ENCODE measurements around the gene OR5K4. TPM values are rescaled to one million over a fixed set of nuclear protein-coding genes. Genes with fewer than 3 reads are reported as not detected.

Gene OR5K4
- total RNA-seq, 1 donor from 2014 or later, result not detected

DNA sequence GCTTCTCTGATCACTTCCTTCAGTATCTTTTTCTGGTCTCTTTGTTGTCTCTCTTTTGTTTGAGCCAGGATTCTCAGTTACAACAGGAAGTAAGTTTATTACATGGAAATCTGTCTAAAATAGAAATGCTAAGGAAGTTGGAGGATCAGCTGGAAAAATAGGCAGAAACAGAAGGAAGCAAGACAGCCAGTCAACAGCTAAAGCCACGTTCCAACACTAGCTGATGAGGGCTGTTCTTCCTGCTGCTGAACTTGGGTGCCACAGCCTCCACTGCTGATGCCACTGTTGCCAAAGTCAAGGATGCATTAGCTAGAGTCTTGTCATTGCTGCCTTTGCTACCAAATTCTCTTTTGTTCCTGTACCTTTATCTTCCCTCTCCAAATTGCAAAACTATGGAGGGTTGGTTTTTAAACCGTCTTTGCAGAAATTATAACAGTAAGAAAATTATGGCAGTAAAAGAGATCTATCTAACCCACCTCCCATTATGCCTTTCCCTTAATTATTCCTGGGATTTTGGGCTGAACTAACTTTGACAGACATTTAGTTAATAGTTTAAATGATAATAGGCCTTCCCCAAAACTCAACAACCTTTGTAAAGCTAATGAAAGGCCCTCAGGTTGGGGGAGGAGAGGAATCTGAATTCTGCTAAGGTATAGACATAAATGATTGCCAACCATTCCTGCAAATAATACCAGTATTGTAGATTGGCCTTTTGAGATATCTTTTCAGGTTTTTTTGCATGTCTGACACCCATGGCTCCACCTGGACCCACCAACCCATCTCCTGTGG, 27.4 kb upstream of the OR5K4 start:
- Mint-ChIP-seq H3K4me3 (ENCODE audit: low read depth) (no peak overlapping the region), H3K27ac (no peak overlapping the region), H3K36me3 (ENCODE audit: insufficient read depth) (no peaks in the 10 kb centered on the region), H3K27me3 (peaks cover 10% of the 10 kb centered on the region), H3K4me1 (ENCODE audit: low read depth) (peaks cover 5% of the 10 kb centered on the region), H3K9me3 (ENCODE audit: low read depth) (no peaks in the 10 kb centered on the region)
- TF ChIP-seq, protein P1, sequence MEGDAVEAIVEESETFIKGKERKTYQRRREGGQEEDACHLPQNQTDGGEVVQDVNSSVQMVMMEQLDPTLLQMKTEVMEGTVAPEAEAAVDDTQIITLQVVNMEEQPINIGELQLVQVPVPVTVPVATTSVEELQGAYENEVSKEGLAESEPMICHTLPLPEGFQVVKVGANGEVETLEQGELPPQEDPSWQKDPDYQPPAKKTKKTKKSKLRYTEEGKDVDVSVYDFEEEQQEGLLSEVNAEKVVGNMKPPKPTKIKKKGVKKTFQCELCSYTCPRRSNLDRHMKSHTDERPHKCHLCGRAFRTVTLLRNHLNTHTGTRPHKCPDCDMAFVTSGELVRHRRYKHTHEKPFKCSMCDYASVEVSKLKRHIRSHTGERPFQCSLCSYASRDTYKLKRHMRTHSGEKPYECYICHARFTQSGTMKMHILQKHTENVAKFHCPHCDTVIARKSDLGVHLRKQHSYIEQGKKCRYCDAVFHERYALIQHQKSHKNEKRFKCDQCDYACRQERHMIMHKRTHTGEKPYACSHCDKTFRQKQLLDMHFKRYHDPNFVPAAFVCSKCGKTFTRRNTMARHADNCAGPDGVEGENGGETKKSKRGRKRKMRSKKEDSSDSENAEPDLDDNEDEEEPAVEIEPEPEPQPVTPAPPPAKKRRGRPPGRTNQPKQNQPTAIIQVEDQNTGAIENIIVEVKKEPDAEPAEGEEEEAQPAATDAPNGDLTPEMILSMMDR (IDR thresholded peaks at IDR 0.05; ENCODE audit: unreplicated experiment), result no peak
- no peak for DNase-seq (ENCODE audit: low spot score, unreplicated experiment)

DNA sequence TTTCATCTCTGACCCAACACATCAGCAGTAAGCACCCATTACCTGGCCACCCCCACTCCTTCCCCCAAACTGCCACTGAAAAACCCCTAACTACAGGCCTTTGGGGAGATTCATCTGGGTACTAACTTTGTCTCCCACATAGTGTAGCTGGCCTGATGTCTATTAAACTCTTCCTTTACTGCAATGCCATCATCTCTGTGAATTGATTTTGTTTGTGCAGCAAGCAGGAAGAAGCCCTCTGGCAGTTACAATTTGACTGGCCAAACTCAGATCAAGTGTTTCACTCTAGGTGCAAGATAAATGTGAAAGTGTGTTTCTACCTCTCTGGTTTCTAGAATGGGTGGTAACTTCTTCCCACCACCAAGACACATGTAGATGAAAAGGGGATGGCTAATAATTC, 26.7 kb upstream of the OR5K4 start:
- Mint-ChIP-seq H3K27ac (no peak overlapping the region), H3K4me1 (ENCODE audit: low read depth) (peaks cover 5% of the 10 kb centered on the region), H3K27me3 (peaks cover 16% of the 10 kb centered on the region), H3K36me3 (ENCODE audit: insufficient read depth) (no peaks in the 10 kb centered on the region), H3K4me3 (ENCODE audit: low read depth) (no peak overlapping the region), H3K9me3 (ENCODE audit: low read depth) (no peaks in the 10 kb centered on the region)
- TF ChIP-seq, protein P1 (IDR thresholded peaks at IDR 0.05; ENCODE audit: unreplicated experiment), result no peak
- no peak for DNase-seq (ENCODE audit: low spot score, unreplicated experiment)

DNA sequence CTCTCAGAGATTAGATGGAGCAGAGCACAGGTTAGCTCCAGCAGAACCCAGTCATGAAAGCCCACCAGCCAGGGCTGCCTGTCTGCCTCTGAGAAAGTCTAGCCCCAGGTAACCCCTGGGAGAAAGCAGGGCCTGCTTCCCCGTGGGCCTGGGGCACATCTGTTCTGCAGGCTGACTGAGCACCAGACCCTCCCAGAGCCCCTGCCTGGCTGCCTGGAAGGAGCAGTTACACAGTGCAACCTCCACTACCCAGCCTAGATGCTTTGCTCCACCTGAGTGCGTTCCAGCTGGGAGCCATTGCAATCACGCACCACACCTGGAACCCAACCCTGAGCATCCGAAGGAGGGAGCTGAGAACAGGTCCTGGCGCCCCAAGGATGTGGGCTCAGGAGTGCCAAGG, 24.7 kb upstream of the OR5K4 start:
- no peak overlapping the region for H3K4me3 Mint-ChIP-seq (ENCODE audit: low read depth)
- H3K4me1 Mint-ChIP-seq (ENCODE audit: low read depth), result peaks cover 5% of the 10 kb centered on the region
- no peak for DNase-seq (ENCODE audit: low spot score, unreplicated experiment)
- H3K36me3 Mint-ChIP-seq (ENCODE audit: insufficient read depth), result no peaks in the 10 kb centered on the region
- TF ChIP-seq, protein P1 (IDR thresholded peaks at IDR 0.05; ENCODE audit: unreplicated experiment), result no peak
- H3K27ac Mint-ChIP-seq, result no peak overlapping the region
- H3K27me3 Mint-ChIP-seq, result peaks cover 25% of the 10 kb centered on the region
- no peaks in the 10 kb centered on the region for H3K9me3 Mint-ChIP-seq (ENCODE audit: low read depth)

DNA sequence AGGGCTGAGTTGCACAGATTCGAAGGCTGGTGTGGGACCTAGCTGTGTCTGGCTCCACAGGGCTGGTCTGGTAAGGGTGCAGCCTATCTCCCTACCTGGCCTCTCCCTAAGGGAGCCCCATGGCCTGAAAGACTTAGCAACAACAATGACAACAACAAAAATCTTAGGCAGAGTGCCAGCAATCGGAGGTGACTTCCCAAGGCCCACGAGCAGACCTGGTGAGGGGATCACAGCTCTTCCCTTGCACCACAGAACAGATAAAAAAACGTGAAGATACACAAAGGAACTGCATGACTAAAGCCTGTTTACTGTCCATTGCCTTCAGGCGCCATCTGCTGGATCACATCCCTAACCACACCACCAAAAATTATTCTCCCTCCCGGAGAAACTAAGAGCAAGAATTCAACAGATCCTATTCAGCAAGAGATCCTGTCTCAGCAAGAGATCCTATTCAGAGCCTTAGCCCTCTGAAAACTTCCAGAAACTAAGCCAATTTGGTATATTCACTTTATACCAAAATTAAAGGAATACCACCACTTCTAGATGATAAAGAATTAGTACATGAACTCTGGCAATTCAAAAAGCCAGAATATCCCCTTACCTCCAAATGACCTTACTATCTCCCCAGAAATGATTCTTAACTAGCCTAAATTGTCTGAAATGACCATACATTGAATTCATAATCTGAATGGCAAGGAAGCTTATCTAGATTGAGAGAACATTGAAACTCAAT, 24.1 kb upstream of the OR5K4 start:
- H3K4me3 Mint-ChIP-seq (ENCODE audit: low read depth), result no peak overlapping the region
- H3K9me3 Mint-ChIP-seq (ENCODE audit: low read depth), result no peaks in the 10 kb centered on the region
- no peaks in the 10 kb centered on the region for H3K36me3 Mint-ChIP-seq (ENCODE audit: insufficient read depth)
- TF ChIP-seq, protein P1 (IDR thresholded peaks at IDR 0.05; ENCODE audit: unreplicated experiment), result peak; percentile 83
- H3K27me3 Mint-ChIP-seq, result peaks cover 30% of the 10 kb centered on the region
- peaks cover 5% of the 10 kb centered on the region for H3K4me1 Mint-ChIP-seq (ENCODE audit: low read depth)
- H3K27ac Mint-ChIP-seq, result no peak overlapping the region
- no peak for DNase-seq (ENCODE audit: low spot score, unreplicated experiment)

DNA sequence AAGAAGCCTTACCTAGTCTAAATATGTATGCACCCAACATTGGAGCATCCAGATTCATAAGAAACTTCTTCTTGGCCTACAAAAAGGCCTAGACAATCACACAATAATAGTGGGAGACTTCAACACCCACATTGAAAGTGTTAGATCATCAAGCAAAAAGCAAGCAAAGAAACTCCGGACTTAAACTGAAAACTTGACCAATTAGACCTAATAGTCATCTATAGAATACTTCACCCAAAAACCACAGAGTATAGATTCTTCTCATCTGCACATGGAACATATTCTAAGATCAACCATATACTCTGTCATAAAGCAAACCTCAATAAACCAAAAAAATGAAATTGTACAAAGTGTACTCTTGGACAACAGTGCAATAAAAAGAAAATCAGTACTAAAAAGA, 22.3 kb upstream of the OR5K4 start:
- H3K27me3 Mint-ChIP-seq, result peaks cover 25% of the 10 kb centered on the region
- no peaks in the 10 kb centered on the region for H3K4me1 Mint-ChIP-seq (ENCODE audit: low read depth)
- no peak for DNase-seq (ENCODE audit: low spot score, unreplicated experiment)
- H3K36me3 Mint-ChIP-seq (ENCODE audit: insufficient read depth), result no peaks in the 10 kb centered on the region
- TF ChIP-seq, protein P1 (IDR thresholded peaks at IDR 0.05; ENCODE audit: unreplicated experiment), result no peak
- no peak overlapping the region for H3K4me3 Mint-ChIP-seq (ENCODE audit: low read depth)
- H3K9me3 Mint-ChIP-seq (ENCODE audit: low read depth), result no peaks in the 10 kb centered on the region
- no peak overlapping the region for H3K27ac Mint-ChIP-seq
